HG03565 (cell line): ENCODE measurements around the gene AQP11.

ENCODE experiments used
- ATAC-seq: cut with Tn5 transposase; IDR thresholded peaks from one replicate; pipeline ENCODE4 v1.9.1; 2021; ENCODE audit warnings: mild to moderate bottlenecking, moderate library complexity; ENCODE audit not compliant: unreplicated experiment

The AQP11 gene

GRCh38 chr11:77658213-77659013 is 68.7 kb downstream of the AQP11 start:
- ATAC-seq = no peak
